NCI-H1694 (cell line): Measurements from ENCODE around the gene ARFGAP1.
A peak's percentile ranks its signal among the peaks of the same experiment; 100 is the strongest.

ENCODE experiments used
- DNase-seq: peaks from one replicate; lab custom pipeline; 2025; lab: John Stamatoyannopoulos, UW

Gene ARFGAP1

GRCh38 chr20:63309261-63310071 is 36.9 kb downstream of the ARFGAP1 start:
- peak; percentile 14 for DNase-seq

DNA sequence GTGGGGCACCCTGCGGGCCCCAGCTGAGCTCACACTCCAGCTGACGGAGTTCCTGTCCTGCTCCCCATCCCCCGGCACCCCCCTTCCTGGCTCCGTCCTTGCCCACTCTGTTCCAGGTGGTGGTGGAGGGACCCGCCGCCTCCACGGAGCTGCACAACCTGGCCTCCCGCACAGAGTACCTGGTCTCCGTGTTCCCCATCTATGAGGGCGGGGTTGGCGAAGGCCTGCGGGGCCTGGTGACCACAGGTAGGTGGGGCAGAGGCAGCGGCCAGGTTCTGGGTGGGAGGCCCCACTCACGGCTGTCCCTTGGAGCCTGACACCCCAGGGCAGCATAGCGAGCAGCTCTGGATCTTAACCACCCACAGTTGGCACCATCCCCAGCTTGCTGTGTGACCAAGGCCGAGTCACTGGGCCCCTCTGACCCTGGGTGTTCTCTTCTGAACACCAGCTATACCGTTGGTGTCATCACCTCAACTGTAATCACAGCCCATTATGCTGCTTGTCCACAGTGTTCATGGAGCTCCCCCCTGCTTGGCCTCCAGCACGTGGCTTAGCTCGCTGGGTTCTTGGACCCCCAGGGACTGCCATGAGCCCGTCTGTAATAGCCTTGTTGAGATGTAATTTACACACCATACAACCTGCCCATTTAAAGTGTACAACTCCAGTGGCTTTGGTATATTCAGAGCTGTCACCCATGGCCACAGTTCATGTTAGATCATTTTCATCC is 37.8 kb downstream of the ARFGAP1 start:
- DNase-seq, result no peak

- no peak for DNase-seq
Observed at GRCh38 chr20:63311186-63311832, 38.7 kb downstream of the ARFGAP1 start.

DNA sequence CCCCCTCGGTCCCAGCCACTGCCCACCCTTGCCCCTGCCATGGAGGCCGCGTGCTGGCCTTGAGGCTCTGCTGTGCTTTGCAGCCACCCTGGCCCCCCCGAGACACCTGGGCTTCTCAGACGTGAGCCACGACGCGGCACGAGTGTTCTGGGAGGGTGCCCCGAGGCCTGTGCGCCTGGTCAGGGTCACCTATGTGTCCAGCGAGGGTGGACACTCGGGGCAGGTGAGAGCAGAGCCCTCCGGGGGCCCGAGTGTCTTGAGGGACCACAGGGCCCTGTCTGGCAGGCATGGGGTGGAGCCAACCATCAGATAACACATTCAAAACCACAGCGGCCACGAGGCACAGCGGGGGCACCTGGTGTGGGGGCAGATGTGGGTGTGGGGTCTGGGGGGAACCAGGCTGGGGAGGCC is 39.2 kb downstream of the ARFGAP1 start:
- no peak for DNase-seq

- no peak for DNase-seq
Observed at GRCh38 chr20:63312273-63312672, 39.7 kb downstream of the ARFGAP1 start.

DNA sequence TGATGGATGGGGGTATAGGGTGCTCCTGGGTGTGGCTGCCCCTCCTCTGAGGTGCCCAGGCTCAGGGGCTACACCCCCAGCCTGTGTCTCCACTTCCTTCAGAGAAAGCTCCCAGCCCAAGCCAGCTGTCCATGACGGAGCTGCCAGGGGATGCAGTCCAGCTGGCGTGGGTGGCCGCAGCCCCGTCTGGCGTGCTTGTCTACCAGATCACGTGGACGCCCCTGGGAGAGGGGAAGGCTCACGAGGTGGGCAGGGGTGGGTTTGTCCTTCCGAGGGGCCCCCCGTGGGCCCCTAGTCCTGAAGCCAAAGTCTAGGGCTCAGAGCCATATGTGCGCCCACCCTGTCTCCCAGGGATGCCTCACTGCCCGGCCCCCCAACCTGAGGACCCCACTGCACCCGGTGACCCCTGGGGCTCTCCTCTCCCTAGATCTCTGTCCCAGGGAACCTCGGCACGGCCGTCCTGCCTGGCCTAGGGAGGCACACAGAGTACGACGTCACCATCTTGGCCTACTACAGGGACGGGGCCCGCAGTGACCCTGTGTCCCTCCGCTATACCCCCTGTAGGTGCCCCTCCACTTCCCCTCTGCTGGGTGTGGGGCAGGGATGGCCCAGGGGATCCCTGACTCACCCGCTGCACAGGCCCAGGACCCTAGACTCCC is 40.2 kb downstream of the ARFGAP1 start:
- no peak for DNase-seq

- DNase-seq, result no peak
Observed at GRCh38 chr20:63313349-63314014, 40.9 kb downstream of the ARFGAP1 start.

GRCh38 chr20:63314015-63314471 is 41.4 kb downstream of the ARFGAP1 start:
- DNase-seq, result no peak

- no peak for DNase-seq
Observed at GRCh38 chr20:63314566-63315239, 42.1 kb downstream of the ARFGAP1 start.

DNA sequence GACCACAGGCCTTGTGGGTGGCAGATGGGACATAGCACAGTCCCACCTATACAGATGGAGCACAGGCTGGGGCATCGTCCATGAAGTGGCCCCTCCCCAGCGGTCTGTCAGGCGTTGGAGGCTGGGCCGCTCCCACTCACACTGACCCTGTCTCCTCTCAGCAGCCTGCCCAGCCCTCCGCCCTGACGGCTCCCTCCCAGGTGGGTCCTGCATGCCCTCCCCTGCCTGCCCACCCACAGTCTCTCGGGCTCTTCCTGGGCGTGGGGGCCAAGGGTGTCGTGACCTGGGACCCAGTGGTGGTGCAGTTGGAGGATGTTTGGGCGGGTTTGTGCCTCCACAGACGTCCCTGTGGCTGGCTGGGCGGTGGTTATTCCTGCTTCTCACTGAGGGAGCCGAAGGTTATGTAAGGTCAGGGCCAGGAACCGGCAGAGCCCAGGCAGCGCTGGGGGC is 42.7 kb downstream of the ARFGAP1 start:
- no peak for DNase-seq

DNA sequence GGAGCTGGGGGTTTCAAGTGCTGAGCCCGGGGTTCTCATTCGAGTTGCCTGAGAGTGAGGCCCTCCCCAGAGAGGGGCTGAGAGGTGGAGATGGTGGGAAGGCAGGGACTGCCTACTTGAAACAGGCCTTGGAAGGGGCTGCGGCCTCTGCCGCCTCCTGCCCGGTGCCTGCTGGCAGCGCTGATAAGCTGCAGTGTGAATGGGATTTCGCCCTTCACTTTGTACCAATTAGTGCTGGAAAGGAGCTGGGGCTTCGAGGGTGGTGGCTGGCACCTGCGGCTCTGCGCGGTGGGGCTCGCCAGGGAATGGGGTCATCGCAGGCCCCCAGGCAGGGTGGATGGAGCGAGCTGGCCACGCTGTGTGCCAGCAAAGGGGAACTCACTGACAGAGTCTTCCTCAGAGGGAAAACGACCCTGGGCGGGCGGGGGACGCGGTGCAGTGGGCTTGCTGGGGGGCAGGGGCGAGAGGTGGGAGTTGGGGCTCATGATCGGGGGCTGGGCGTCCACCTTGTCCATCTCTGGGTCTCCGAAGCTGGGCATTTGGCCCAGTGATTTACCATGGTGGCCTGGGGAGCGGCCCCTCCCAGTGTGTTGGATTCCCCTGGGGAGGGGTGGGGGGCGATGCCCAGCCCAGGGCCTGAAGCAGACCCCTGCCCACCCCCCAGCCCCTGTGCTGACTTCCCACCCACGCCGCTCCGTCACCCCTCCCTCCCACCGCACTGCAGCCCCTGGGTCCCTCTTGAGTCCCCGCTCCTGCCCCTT is 43.3 kb downstream of the ARFGAP1 start:
- no peak for DNase-seq

DNA sequence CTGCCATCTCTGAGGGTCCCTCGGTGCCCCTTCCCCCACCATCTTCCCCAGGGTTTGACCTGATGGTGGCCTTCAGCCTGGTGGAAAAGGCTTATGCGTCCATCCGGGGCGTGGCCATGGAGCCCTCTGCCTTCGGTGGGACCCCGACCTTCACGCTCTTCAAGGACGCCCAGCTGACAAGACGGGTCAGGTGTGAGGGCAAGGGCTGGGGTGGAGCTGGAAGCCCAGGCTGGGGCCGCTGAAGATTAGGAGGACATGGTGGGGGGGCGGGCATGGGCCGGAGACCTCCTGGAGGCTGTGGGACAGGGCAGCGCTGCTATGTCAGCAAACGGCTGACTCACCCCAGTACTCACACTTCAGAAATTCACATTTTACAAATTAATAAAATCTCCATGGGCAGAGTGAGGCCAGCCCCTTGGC is 43.9 kb downstream of the ARFGAP1 start:
- DNase-seq, result no peak

- DNase-seq, result no peak
Observed at GRCh38 chr20:63317061-63317460, 44.4 kb downstream of the ARFGAP1 start.

- DNase-seq, result no peak
Observed at GRCh38 chr20:63317601-63318291, 45.1 kb downstream of the ARFGAP1 start.

GRCh38 chr20:63318391-63319163 is 46.0 kb downstream of the ARFGAP1 start:
- no peak for DNase-seq

GRCh38 chr20:63319164-63320040 is 46.8 kb downstream of the ARFGAP1 start:
- DNase-seq, result no peak

- no peak for DNase-seq
Observed at GRCh38 chr20:63320041-63320511, 47.5 kb downstream of the ARFGAP1 start.
